ENCODE data around the gene SVOP. TPM values are rescaled to one million over a fixed set of nuclear protein-coding genes. Genes with fewer than 3 reads are reported as not detected.
A peak's percentile ranks its signal among the peaks of the same experiment; 100 is the strongest.
"Not testable (repeated sequence)": the region's sequence is repeated elsewhere in the genome, so short reads cannot be mapped to it uniquely, and the experiment has no call there.

SVOP gene
- total RNA-seq, 2 donors from 2014 or later: not detected

DNA sequence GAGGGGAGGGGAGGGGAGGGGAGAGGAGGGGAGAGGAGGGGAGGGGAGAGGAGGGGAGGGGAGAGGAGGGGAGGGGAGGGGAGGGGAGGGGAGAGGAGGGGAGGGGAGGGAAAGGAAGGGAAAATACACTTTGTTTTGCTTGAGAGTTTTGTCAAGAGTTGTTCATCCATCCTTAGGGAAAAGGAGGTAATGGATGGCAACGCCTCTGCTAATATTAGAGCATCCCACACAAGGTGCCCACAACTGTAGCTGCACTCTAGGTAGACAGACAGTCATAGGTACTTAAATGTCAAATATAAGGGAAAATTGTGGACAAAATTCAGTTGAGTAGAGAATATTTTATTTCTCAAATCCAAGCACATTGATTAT, 161.0 kb downstream of the SVOP start:
- Histone ChIP-seq H3K27me3 (ENCODE audit: control insufficient read depth, insufficient read depth, low read length, poor library complexity, severe bottlenecking) (no peaks in the 10 kb centered on the region), H3K9ac (ENCODE audit: extremely low read depth, low read length, poor library complexity, severe bottlenecking) (no peak overlapping the region), H3K36me3 (ENCODE audit: control insufficient read depth, insufficient read depth, low read length) (peaks cover 4% of the 10 kb centered on the region), H3K4me1 (ENCODE audit: control insufficient read depth, insufficient read depth, low read length) (peaks cover 4% of the 10 kb centered on the region), H3K4me3 (ENCODE audit: low read length) (no peak overlapping the region), H3K27ac (ENCODE audit: low read depth, low read length) (no peak overlapping the region), H3K9me3 (ENCODE audit: control insufficient read depth, low read length) (peaks cover 4% of the 10 kb centered on the region)
- Mint-ChIP-seq H3K9me3 (peaks cover 11% of the 10 kb centered on the region), H3K4me3 (no peak overlapping the region), H3K27ac (no peak overlapping the region), H3K27me3 (ENCODE audit: insufficient read depth) (peaks cover 14% of the 10 kb centered on the region), H3K4me1 (peaks cover 28% of the 10 kb centered on the region), H3K36me3 (ENCODE audit: low read depth) (peaks cover 6% of the 10 kb centered on the region)
- TF ChIP-seq, protein P1, sequence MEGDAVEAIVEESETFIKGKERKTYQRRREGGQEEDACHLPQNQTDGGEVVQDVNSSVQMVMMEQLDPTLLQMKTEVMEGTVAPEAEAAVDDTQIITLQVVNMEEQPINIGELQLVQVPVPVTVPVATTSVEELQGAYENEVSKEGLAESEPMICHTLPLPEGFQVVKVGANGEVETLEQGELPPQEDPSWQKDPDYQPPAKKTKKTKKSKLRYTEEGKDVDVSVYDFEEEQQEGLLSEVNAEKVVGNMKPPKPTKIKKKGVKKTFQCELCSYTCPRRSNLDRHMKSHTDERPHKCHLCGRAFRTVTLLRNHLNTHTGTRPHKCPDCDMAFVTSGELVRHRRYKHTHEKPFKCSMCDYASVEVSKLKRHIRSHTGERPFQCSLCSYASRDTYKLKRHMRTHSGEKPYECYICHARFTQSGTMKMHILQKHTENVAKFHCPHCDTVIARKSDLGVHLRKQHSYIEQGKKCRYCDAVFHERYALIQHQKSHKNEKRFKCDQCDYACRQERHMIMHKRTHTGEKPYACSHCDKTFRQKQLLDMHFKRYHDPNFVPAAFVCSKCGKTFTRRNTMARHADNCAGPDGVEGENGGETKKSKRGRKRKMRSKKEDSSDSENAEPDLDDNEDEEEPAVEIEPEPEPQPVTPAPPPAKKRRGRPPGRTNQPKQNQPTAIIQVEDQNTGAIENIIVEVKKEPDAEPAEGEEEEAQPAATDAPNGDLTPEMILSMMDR (conservative IDR thresholded peaks at IDR 0.05): no peak
- WGBS, 2 experiments (ENCODE audit: insufficient coverage in 1 of 2, insufficient read length in 1 of 2): 100% methylated on average over 1 of the region's 1 CpG
- no peak for DNase-seq

DNA sequence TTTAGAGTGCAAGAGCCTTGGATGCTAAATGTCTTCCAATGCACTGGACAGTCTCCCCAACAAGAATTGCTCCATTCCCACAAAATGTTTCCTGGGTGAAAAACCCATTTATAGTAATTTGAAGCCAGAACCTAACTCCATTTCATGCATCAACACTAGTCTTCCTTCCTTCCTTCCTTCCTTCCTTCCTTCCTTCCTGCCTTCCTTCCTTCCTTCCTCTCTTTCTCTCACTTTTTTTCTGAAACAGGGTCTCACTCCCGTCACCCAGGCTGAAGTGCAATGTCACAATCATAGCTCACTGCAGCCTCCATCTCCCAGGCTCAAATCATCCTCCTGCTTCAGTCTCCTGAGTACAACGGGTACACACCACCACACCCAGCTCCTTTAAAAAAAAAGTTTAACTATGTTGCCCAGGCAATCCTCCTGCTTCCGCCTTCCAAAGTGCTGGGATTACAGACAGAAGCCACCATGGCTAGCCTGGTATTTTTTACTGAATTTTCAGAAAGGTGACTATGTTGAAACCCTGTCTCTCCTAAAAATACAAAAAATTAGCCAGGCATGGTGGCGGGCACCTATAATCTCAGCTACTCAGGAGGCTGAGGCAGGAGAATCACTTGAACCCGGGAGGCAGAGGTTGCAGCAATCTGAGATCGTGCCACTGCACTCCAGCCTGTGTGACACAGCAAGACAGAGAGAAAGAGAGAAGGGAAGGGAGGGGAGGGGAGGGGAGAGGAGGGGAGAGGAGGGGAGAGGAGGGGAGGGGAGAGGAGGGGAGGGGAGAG, 161.5 kb downstream of the SVOP start:
- H3K4me1 Mint-ChIP-seq: peaks cover 28% of the 10 kb centered on the region
- not testable (repeated sequence) for H3K27ac Mint-ChIP-seq; H3K27ac ChIP-seq (ENCODE audit: low read depth, low read length); H3K4me3 ChIP-seq (ENCODE audit: low read length); H3K9me3 ChIP-seq (ENCODE audit: control insufficient read depth, low read length); H3K9ac ChIP-seq (ENCODE audit: extremely low read depth, low read length, poor library complexity, severe bottlenecking); H3K27me3 ChIP-seq (ENCODE audit: control insufficient read depth, insufficient read depth, low read length, poor library complexity, severe bottlenecking); H3K4me1 ChIP-seq (ENCODE audit: control insufficient read depth, insufficient read depth, low read length); DNase-seq; H3K36me3 ChIP-seq (ENCODE audit: control insufficient read depth, insufficient read depth, low read length); H3K36me3 Mint-ChIP-seq (ENCODE audit: low read depth)
- H3K4me3 Mint-ChIP-seq: peak overlapping the region; percentile 72
- peaks cover 14% of the 10 kb centered on the region for H3K27me3 Mint-ChIP-seq (ENCODE audit: insufficient read depth)
- 74 to 85% methylated on average over 4 to 6 of the region's 6 CpGs for whole genome bisulfite sequencing, 2 experiments (ENCODE audit: insufficient coverage in 1 of 2, insufficient read length in 1 of 2)
- H3K9me3 Mint-ChIP-seq: peaks cover 13% of the 10 kb centered on the region

DNA sequence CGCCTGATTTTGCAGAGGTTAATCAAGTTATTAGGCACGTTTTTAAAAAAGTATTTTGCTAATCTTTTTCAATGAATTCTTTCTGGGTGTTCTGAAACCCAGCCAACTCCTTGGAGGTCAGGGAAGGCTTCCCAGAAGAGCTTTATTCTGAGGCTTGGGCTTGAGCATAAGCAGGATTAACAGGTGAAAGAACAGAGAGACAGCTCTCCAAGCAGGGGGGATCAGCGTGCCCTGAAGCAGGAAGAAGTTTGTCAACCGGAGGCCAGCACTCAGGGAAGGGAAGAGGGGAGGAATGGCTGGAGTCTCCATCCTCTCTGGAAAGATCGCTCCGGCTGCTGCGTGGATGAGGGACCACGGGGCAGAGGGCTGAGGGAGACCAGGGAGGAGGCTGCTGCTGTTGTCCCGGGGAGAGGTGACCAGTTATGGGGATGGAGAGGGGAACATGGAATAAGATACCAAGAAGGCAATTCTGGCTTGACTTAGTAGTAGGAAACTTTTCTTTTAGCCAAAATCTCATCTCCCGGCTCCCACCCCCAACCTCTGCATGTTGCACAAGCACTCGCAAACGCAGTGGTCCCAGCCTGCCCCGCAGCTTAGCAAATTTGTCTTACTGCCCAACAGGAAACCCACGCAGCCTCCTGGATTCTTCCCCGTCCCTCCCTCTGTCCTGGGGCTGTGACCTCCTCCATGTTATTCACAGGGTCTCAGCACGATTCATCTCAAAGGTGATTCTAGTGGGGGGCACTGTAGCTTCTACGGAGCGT, 162.4 kb downstream of the SVOP start:
- DNase-seq: peak; percentile 80
- Histone ChIP-seq H3K27ac (ENCODE audit: low read depth, low read length) (no peak overlapping the region), H3K9me3 (ENCODE audit: control insufficient read depth, low read length) (peaks cover 8% of the 10 kb centered on the region), H3K27me3 (ENCODE audit: control insufficient read depth, insufficient read depth, low read length, poor library complexity, severe bottlenecking) (no peaks in the 10 kb centered on the region), H3K36me3 (ENCODE audit: control insufficient read depth, insufficient read depth, low read length) (peaks cover 13% of the 10 kb centered on the region), H3K4me1 (ENCODE audit: control insufficient read depth, insufficient read depth, low read length) (peaks cover 4% of the 10 kb centered on the region), H3K9ac (ENCODE audit: extremely low read depth, low read length, poor library complexity, severe bottlenecking) (no peak overlapping the region), H3K4me3 (ENCODE audit: low read length) (peak overlapping the region; percentile 74)
- Mint-ChIP-seq H3K4me3 (peak overlapping the region; percentile 72), H3K9me3 (peaks cover 11% of the 10 kb centered on the region), H3K36me3 (ENCODE audit: low read depth) (peaks cover 15% of the 10 kb centered on the region), H3K4me1 (peaks cover 28% of the 10 kb centered on the region), H3K27ac (peak overlapping the region; percentile 30), H3K27me3 (ENCODE audit: insufficient read depth) (peaks cover 14% of the 10 kb centered on the region)
- WGBS, 2 experiments (ENCODE audit: insufficient coverage in 1 of 2, insufficient read length in 1 of 2): 18 to 35% methylated on average over 11 to 18 of the region's 18 CpGs
- TF ChIP-seq, protein P1 (conservative IDR thresholded peaks at IDR 0.05): no peak

Other genes with a start within 250 kb of the SVOP start
- gene SSH1, start 163.5 kb downstream of the SVOP start, total RNA-seq: 10 to 100 TPM; 27.1 to 28.3 TPM
- not detected for gene DAO, start 141.0 kb downstream of the SVOP start, total RNA-seq
- 10 to 100 TPM in 1 of 2 donors, 1 to 10 TPM in 1; 6.3 to 10.8 TPM for gene USP30, start 31.5 kb upstream of the SVOP start, total RNA-seq
- gene ALKBH2, start 72.4 kb upstream of the SVOP start, total RNA-seq: 10 to 100 TPM; 10.5 to 23.3 TPM
- 100 to 1,000 TPM; 104 to 114 TPM for gene UNG, start 76.5 kb upstream of the SVOP start, total RNA-seq
- gene ACACB, start 95.5 kb upstream of the SVOP start, total RNA-seq: 10 to 100 TPM in 1 of 2 donors, 1 to 10 TPM in 1; 6.8 to 12.7 TPM